Central memory CD4-positive, alpha-beta T cell (primary cell): Measurements from ENCODE around the gene CLSTN2.
"Not testable (repeated sequence)": the region's sequence is repeated elsewhere in the genome, so short reads cannot be mapped to it uniquely, and the experiment has no call there.

Experiments used
- DNase-seq: peaks from one replicate; pipeline ENCODE4 v3.0.0; 2022

Gene CLSTN2

GRCh38 chr3:140391061-140391460 lies 456.1 kb downstream of the CLSTN2 start:
- no peak for DNase-seq

DNA sequence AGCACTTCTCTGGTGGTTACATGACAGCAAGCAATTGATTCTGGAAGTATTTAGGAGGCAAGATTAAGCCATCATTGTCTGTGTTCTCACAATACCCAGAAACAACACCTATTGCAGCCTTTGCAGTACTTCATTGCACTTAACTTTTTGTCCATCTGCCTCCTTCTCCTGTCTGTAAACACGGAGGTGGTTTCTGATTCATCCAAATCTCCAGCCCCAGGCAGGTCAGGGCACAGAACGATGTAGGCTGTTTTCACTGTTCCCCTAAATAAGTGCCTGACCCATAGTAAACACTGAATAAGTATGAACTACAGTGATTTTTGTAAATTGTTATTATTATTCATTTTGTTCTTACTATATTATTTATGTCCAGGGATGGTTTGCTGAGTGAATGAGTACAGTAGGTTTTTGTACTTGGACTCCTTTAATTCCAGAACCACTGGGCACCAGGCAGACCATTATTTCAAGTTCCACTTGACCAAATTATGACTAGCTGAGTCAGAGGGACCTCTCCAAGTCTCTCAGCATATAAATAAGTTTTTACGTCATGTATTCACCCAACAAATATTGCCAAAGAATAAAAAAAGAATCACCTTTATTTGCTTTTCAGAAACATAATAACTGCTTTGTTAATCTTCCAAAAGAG lies 459.6 kb downstream of the CLSTN2 start:
- DNase-seq: no peak

GRCh38 chr3:140395134-140396075 lies 460.4 kb downstream of the CLSTN2 start:
- no peak for DNase-seq

DNA sequence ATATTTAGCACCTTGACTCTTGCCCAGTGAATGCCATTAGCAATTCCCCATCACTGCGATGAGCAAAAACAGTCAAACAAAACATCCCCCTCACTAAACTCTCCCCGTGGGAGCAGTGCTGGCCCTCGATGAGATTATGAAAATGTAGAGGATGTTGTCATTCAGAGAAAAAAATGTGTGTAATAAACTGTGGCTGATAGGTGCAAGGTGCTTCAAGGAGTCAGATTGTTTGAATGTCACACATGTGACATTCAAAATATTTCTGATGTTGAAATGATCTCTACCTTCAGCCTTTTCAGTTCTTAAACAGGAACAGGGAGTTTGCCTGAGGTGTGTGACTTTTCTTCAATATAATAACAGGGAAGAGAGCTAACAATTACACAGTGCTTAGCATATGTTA lies 461.1 kb downstream of the CLSTN2 start:
- no peak for DNase-seq

- DNase-seq: no peak
Observed at GRCh38 chr3:140397847-140398246, 462.9 kb downstream of the CLSTN2 start.

DNA sequence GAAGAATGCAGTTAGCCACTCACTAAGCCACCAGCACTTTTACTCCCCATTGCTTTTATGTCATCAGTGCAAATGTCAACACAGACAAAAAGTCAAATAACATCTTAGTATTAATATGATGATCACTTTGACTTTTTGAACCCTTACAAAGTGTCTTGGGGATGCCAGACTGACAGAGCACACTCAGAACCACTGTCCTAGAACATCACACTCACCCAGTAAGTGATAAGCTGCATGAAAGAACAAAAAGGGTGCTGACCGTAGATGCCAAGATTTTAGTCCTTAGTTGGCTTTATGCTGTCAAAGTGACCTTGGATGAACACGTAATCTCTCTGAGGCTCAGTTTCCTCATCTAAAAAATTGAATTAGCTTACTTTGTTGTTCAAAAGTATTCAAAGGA lies 463.4 kb downstream of the CLSTN2 start:
- DNase-seq: no peak

- no peak for DNase-seq
Observed at GRCh38 chr3:140399871-140400270, 464.9 kb downstream of the CLSTN2 start.

GRCh38 chr3:140403079-140403478 lies 468.1 kb downstream of the CLSTN2 start:
- DNase-seq: no peak

DNA sequence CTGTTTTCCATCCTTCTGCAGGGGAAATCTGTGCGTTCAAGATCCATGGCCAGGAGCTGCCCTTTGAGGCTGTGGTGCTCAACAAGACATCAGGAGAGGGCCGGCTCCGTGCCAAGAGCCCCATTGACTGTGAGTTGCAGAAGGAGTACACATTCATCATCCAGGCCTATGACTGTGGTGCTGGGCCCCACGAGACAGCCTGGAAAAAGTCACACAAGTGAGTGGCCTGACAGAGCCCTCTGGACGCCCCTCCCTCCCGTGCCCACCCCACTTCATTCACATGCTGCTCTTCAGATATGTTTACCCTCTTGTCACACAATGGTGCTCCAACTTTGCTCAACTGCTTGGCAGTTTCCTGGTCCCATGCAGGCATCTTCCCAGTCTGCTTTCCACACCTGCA lies 468.6 kb downstream of the CLSTN2 start:
- DNase-seq: no peak

- DNase-seq: no peak
Observed at GRCh38 chr3:140406655-140407054, 471.7 kb downstream of the CLSTN2 start.

GRCh38 chr3:140408252-140408651 lies 473.3 kb downstream of the CLSTN2 start:
- no peak for DNase-seq

DNA sequence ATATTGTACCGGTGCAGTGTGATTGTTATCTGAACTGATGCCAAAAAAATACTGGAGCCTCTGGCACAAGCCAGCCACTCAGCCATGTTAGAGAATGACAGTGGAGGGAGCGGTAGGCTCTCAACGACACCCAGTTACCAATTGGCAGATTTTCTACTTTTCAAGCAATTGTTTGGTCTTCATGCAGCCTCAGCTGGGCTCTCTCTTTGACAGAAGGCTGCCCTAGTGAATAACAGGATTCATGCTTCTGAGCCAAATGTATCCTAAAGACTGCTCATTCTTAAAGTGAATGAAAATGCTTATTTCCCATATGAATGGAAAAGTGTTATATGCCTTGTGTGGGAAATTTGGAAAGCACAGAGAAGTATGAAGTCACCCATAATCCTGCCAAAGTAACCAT lies 481.7 kb downstream of the CLSTN2 start:
- no peak for DNase-seq

GRCh38 chr3:140420621-140421357 lies 485.8 kb downstream of the CLSTN2 start:
- DNase-seq: no peak

- no peak for DNase-seq
Observed at GRCh38 chr3:140421884-140422283, 486.9 kb downstream of the CLSTN2 start.

GRCh38 chr3:140423146-140423545 lies 488.2 kb downstream of the CLSTN2 start:
- DNase-seq: no peak

- not testable (repeated sequence) for DNase-seq
Observed at GRCh38 chr3:140423574-140423973, 488.6 kb downstream of the CLSTN2 start.

DNA sequence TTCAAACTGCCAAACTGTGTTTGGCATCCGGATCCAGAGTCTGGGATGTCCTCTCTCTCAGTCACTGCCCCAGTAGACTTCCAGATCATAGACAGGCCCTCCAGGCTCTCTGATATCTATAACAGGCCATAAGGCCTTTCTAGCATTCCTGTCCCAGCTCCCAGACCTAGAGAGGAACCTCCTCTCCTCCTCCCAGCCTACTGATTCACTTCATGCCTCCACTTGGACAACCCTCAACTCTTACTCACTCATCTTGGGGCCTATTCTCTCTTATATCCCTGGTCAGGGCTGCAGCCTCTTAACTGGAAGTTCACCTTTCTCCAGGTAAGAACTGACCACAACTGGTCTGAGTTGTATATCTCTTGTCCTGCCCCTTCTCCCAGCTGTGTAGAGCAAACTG lies 489.2 kb downstream of the CLSTN2 start:
- DNase-seq: no peak

GRCh38 chr3:140424726-140425125 lies 489.7 kb downstream of the CLSTN2 start:
- DNase-seq: no peak

GRCh38 chr3:140427786-140428185 lies 492.8 kb downstream of the CLSTN2 start:
- DNase-seq: no peak

- DNase-seq: no peak
Observed at GRCh38 chr3:140428380-140428779, 493.4 kb downstream of the CLSTN2 start.

- no peak for DNase-seq
Observed at GRCh38 chr3:140429791-140430190, 494.8 kb downstream of the CLSTN2 start.

GRCh38 chr3:140430494-140430893 lies 495.5 kb downstream of the CLSTN2 start:
- no peak for DNase-seq

- DNase-seq: no peak
Observed at GRCh38 chr3:140432229-140432669, 497.3 kb downstream of the CLSTN2 start.
